WTC11 (cell line): ENCODE data around the gene ZDHHC8. TPM values are rescaled to one million over a fixed set of nuclear protein-coding genes. Genes with fewer than 3 reads are reported as not detected.

ENCODE experiments used
- ATAC-seq: fragments of 200-7000 bp; cut with Tn5 transposase; 2 replicates; pipeline ENCODE4 v1.10.0; 2021; ENCODE audit warnings: mild to moderate bottlenecking, moderate library complexity
- CTCF ChIA-PET: fragments of 300-600 bp; sonication (Branson Sonifier 250); formaldehyde crosslinking; loops from one replicate; lab custom pipeline; 2021; ENCODE audit warnings: antibody characterized with exemption; lab: Charles Lee
- POLR2A ChIA-PET: fragments of 350-600 bp; sonication (Branson Sonifier 250); formaldehyde crosslinking; loops from one replicate; lab custom pipeline; 2021; ENCODE audit warnings: antibody characterized with exemption; lab: Charles Lee
- DNase-seq: peaks from one replicate; pipeline ENCODE4 v3.0.0; 2021; ENCODE audit warnings: low spot score
- H3K27ac Mint-ChIP-seq: 2 replicates; pipeline ENCODE4 v1.8.0; 2021; ENCODE audit warnings: mixed read lengths
- H3K27me3 Mint-ChIP-seq: 2 replicates; pipeline ENCODE4 v1.8.0; 2021; ENCODE audit warnings: low read depth, mild to moderate bottlenecking, moderate library complexity, mixed read lengths
- H3K36me3 Mint-ChIP-seq: 2 replicates; pipeline ENCODE4 v1.8.0; 2021; ENCODE audit warnings: mixed read lengths
- H3K4me1 Mint-ChIP-seq: 2 replicates; pipeline ENCODE4 v1.8.0; 2022; ENCODE audit warnings: mixed read lengths
- H3K4me3 Mint-ChIP-seq: 2 replicates; pipeline ENCODE4 v1.8.0; 2021; ENCODE audit warnings: mild to moderate bottlenecking, moderate library complexity, mixed read lengths
- H3K9me3 Mint-ChIP-seq: 2 replicates; pipeline ENCODE4 v1.8.0; 2021; ENCODE audit warnings: mixed read lengths
- ARID4B ChIP-seq: sonication (generic); formaldehyde crosslinking; IDR thresholded peaks from 2 replicates; pipeline ENCODE4 v1.8.0; 2023; ENCODE audit warnings: missing genetic modification reagents, mild to moderate bottlenecking, borderline replicate concordance
- ATF2 ChIP-seq: sonication (generic); formaldehyde crosslinking; IDR thresholded peaks from 2 replicates; pipeline ENCODE4 v1.8.1; 2022; ENCODE audit warnings: low read depth, missing genetic modification reagents, borderline replicate concordance
- ESRRA ChIP-seq: sonication (generic); formaldehyde crosslinking; IDR thresholded peaks from 2 replicates; pipeline ENCODE4 v1.8.1; 2022; ENCODE audit warnings: mild to moderate bottlenecking, missing genetic modification reagents, borderline replicate concordance
- ETV6 ChIP-seq: sonication (generic); formaldehyde crosslinking; IDR thresholded peaks from 2 replicates; pipeline ENCODE4 v1.8.1; 2022; ENCODE audit warnings: mild to moderate bottlenecking, missing genetic modification reagents
- MYBL2 ChIP-seq: sonication (generic); formaldehyde crosslinking; IDR thresholded peaks from 2 replicates; pipeline ENCODE4 v1.8.1; 2023; ENCODE audit warnings: mild to moderate bottlenecking, moderate library complexity, missing genetic modification reagents
- NFATC4 ChIP-seq: fragments of 250-450 bp; sonication (Bioruptor Pico); IDR thresholded peaks from 2 replicates; pipeline ENCODE4 v1.9.0; 2021; ENCODE audit warnings: mild to moderate bottlenecking
- NR1H2 ChIP-seq: sonication (generic); formaldehyde crosslinking; IDR thresholded peaks from 2 replicates; pipeline ENCODE4 v1.9.0; 2021; ENCODE audit warnings: mild to moderate bottlenecking, moderate library complexity, missing genetic modification reagents
- SOX15 ChIP-seq: fragments of 250-450 bp; sonication (Bioruptor Pico); IDR thresholded peaks from 2 replicates; pipeline ENCODE4 v1.9.0; 2021; ENCODE audit warnings: mild to moderate bottlenecking
- TEAD4 ChIP-seq: sonication (generic); formaldehyde crosslinking; IDR thresholded peaks from 2 replicates; pipeline ENCODE4 v1.8.0; 2022; ENCODE audit warnings: mild to moderate bottlenecking, missing genetic modification reagents
- ZNF219 ChIP-seq: sonication (generic); formaldehyde crosslinking; IDR thresholded peaks from 2 replicates; pipeline ENCODE4 v1.8.0; 2023; ENCODE audit warnings: missing genetic modification reagents, mild to moderate bottlenecking, borderline replicate concordance
- ZNF396 ChIP-seq: fragments of 250-450 bp; sonication (Bioruptor Pico); IDR thresholded peaks from 2 replicates; pipeline ENCODE4 v1.8.0; 2021; ENCODE audit warnings: mild to moderate bottlenecking, moderate library complexity, borderline replicate concordance
- ZNF416 ChIP-seq: fragments of 250-450 bp; sonication (Bioruptor Pico); IDR thresholded peaks from 2 replicates; pipeline ENCODE4 v1.9.0; 2021; ENCODE audit warnings: mild to moderate bottlenecking, inconsistent platforms
- ZNF532 ChIP-seq: fragments of 250-450 bp; sonication (Bioruptor Pico); IDR thresholded peaks from 2 replicates; pipeline ENCODE4 v1.9.0; 2021; ENCODE audit warnings: mild to moderate bottlenecking, borderline replicate concordance
- total RNA-seq: library from RNA; stranded (reverse); gene quantifications from 3 replicates; pipeline ENCODE4 v1.2.3, GENCODE V29; 2021
- TF ChIP-seq, protein P1 (sequence below): sonication (generic); formaldehyde crosslinking; IDR thresholded peaks from 2 replicates; pipeline ENCODE4 v1.8.0; 2022; ENCODE audit warnings: mild to moderate bottlenecking, missing genetic modification reagents
- TF ChIP-seq, protein P2 (sequence below): sonication (generic); formaldehyde crosslinking; IDR thresholded peaks from 2 replicates; pipeline ENCODE4 v1.8.1; 2022; ENCODE audit warnings: low read depth, mild to moderate bottlenecking, moderate library complexity, missing genetic modification reagents, borderline replicate concordance
- TF ChIP-seq, protein P3 (sequence below): sonication (generic); formaldehyde crosslinking; conservative IDR thresholded peaks from 2 replicates; pipeline ENCODE4 v1.8.1; 2022; ENCODE audit warnings: mild to moderate bottlenecking, missing genetic modification reagents
- TF ChIP-seq, protein P4 (sequence below): fragments of 250-450 bp; sonication (Bioruptor Pico); IDR thresholded peaks from 2 replicates; pipeline ENCODE4 v1.9.0; 2021; ENCODE audit warnings: mild to moderate bottlenecking
- TF ChIP-seq, protein P5 (sequence below): sonication (generic); formaldehyde crosslinking; IDR thresholded peaks from 2 replicates; pipeline ENCODE4 v1.8.1; 2023; ENCODE audit warnings: mild to moderate bottlenecking, moderate library complexity, missing genetic modification reagents

Gene ZDHHC8
- total RNA-seq, 1 experiment from 2014 or later: 79.7 TPM

GRCh38 chr22:20087319-20088262 is 44.0 kb upstream of the ZDHHC8 start (continued):
- TF ChIP-seq ARID4B (CRISPR knock-in tag) (no peak), ESRRA (CRISPR knock-in tag) (no peak), MYBL2 (no peak), ZNF219 (CRISPR knock-in tag) (no peak), ZNF396 (CRISPR knock-in tag) (no peak), ATF2 (CRISPR knock-in tag) (no peak), NFATC4 (no peak)
- TF ChIP-seq, protein P1, sequence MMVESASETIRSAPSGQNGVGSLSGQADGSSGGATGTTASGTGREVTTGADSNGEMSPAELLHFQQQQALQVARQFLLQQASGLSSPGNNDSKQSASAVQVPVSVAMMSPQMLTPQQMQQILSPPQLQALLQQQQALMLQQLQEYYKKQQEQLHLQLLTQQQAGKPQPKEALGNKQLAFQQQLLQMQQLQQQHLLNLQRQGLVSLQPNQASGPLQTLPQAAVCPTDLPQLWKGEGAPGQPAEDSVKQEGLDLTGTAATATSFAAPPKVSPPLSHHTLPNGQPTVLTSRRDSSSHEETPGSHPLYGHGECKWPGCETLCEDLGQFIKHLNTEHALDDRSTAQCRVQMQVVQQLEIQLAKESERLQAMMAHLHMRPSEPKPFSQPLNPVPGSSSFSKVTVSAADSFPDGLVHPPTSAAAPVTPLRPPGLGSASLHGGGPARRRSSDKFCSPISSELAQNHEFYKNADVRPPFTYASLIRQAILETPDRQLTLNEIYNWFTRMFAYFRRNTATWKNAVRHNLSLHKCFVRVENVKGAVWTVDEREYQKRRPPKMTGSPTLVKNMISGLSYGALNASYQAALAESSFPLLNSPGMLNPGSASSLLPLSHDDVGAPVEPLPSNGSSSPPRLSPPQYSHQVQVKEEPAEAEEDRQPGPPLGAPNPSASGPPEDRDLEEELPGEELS (CRISPR knock-in tag): no peak
- TF ChIP-seq, protein P2, sequence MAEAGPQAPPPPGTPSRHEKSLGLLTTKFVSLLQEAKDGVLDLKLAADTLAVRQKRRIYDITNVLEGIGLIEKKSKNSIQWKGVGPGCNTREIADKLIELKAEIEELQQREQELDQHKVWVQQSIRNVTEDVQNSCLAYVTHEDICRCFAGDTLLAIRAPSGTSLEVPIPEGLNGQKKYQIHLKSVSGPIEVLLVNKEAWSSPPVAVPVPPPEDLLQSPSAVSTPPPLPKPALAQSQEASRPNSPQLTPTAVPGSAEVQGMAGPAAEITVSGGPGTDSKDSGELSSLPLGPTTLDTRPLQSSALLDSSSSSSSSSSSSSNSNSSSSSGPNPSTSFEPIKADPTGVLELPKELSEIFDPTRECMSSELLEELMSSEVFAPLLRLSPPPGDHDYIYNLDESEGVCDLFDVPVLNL (CRISPR knock-in tag): no peak
- TF ChIP-seq, all 79 proteins: peak for 0

DNA sequence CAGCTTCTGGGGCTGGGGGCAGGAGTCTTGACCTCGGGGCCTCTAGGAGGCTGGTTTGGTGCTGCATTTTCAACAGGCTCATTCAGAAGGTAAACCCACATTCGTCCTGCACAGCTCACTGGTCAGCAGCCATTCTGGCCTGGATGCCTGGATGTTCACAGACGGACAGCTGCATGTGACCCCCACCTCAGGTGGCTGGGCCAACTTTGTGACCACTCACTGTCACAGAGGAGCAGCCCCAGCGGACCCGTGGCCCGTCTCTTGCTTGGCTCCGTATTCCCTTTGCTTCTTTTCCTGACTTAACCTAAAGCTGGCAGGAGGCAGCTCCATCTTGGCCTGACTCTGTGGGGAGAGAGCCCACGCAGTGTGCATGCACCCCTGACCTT is 43.3 kb upstream of the ZDHHC8 start:
- Mint-ChIP-seq H3K4me3 (no peak overlapping the region), H3K36me3 (peaks cover 78% of the 10 kb centered on the region), H3K9me3 (no peaks in the 10 kb centered on the region), H3K27me3 (no peaks in the 10 kb centered on the region), H3K27ac (no peak overlapping the region), H3K4me1 (peaks cover 19% of the 10 kb centered on the region)
- ChIA-PET CTCF (no interaction called here), POLR2A (no interaction called here)
- ATAC-seq (no peak), DNase-seq (no peak)
- TF ChIP-seq, protein P3, sequence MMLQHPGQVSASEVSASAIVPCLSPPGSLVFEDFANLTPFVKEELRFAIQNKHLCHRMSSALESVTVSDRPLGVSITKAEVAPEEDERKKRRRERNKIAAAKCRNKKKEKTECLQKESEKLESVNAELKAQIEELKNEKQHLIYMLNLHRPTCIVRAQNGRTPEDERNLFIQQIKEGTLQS: no peak
- TF ChIP-seq SOX15 (CRISPR knock-in tag) (no peak), ETV6 (no peak), ZNF416 (CRISPR knock-in tag) (no peak), MYBL2 (no peak), TEAD4 (CRISPR knock-in tag) (no peak), ZNF532 (no peak), NR1H2 (CRISPR knock-in tag) (no peak)
- TF ChIP-seq, protein P4, sequence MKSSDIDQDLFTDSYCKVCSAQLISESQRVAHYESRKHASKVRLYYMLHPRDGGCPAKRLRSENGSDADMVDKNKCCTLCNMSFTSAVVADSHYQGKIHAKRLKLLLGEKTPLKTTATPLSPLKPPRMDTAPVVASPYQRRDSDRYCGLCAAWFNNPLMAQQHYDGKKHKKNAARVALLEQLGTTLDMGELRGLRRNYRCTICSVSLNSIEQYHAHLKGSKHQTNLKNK (CRISPR knock-in tag): no peak
- TF ChIP-seq, protein P5, sequence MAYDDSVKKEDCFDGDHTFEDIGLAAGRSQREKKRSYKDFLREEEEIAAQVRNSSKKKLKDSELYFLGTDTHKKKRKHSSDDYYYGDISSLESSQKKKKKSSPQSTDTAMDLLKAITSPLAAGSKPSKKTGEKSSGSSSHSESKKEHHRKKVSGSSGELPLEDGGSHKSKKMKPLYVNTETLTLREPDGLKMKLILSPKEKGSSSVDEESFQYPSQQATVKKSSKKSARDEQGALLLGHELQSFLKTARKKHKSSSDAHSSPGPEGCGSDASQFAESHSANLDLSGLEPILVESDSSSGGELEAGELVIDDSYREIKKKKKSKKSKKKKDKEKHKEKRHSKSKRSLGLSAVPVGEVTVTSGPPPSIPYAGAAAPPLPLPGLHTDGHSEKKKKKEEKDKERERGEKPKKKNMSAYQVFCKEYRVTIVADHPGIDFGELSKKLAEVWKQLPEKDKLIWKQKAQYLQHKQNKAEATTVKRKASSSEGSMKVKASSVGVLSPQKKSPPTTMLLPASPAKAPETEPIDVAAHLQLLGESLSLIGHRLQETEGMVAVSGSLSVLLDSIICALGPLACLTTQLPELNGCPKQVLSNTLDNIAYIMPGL: no peak
